Skin of body (tissue), 2 donors: ENCODE data around the gene PSTK. TPM values are rescaled to one million over a fixed set of nuclear protein-coding genes. Genes with fewer than 3 reads are reported as not detected.

ENCODE experiments used
- DNase-seq: peaks from one replicate; lab custom pipeline; 2025; lab: John Stamatoyannopoulos, UW
- total RNA-seq: library from RNA; depleted of rRNA; stranded (reverse); fragments of >200 nt; gene quantifications from one replicate; pipeline ENCODE4 v1.2.3, GENCODE V29; 2014

Gene PSTK
- 4.1 TPM for total RNA-seq

GRCh38 chr10:122980209-122981065 is at the start of gene PSTK:
Gene PSTK, plus strand, starts transcription at chr10:122980401. Its CDS starts 79 bp downstream, at chr10:122980480.
- DNase-seq: peak; percentile 92

GRCh38 chr10:122931088-122931906 is 48.9 kb upstream of the PSTK start:
- no peak for DNase-seq

- DNase-seq: no peak
These were observed 40.9 kb upstream of the PSTK start for GRCh38 chr10:122939133-122939855.

GRCh38 chr10:122939856-122940543 is 40.2 kb upstream of the PSTK start:
- no peak for DNase-seq

- no peak for DNase-seq
These were observed 30.9 kb upstream of the PSTK start for GRCh38 chr10:122949296-122949695.

- DNase-seq: peak; percentile 99
These were observed 26.1 kb upstream of the PSTK start, which contains the start of gene C10orf88 for GRCh38 chr10:122953902-122954730. Gene C10orf88, minus strand, starts transcription at chr10:122954227. Its CDS starts 49 bp downstream, at chr10:122954178.

- no peak for DNase-seq
These were observed 25.5 kb upstream of the PSTK start for GRCh38 chr10:122954731-122955050.

- DNase-seq: no peak
These were observed 24.3 kb upstream of the PSTK start for GRCh38 chr10:122955892-122956291.

- DNase-seq: no peak
These were observed 22.7 kb upstream of the PSTK start for GRCh38 chr10:122957474-122957873.

- no peak for DNase-seq
These were observed 17.8 kb upstream of the PSTK start for GRCh38 chr10:122962405-122962804.

- DNase-seq: no peak
These were observed 13.3 kb upstream of the PSTK start for GRCh38 chr10:122966879-122967278.

- no peak for DNase-seq
These were observed 11.5 kb upstream of the PSTK start for GRCh38 chr10:122968698-122969097.

GRCh38 chr10:122974023-122974422 is 6.2 kb upstream of the PSTK start:
- DNase-seq: no peak

- DNase-seq: no peak
These were observed 5.6 kb upstream of the PSTK start for GRCh38 chr10:122974543-122975064.

GRCh38 chr10:122981066-122981464 is 864 bp downstream of the PSTK start:
- peak; percentile 34 for DNase-seq

- no peak for DNase-seq
These were observed 3.7 kb downstream of the PSTK start for GRCh38 chr10:122983898-122984297.

- DNase-seq: no peak
These were observed 4.5 kb downstream of the PSTK start for GRCh38 chr10:122984708-122985107.

GRCh38 chr10:122986335-122986734 is 6.1 kb downstream of the PSTK start:
- DNase-seq: no peak

GRCh38 chr10:122988501-122988900 is 8.3 kb downstream of the PSTK start:
- DNase-seq: no peak

- DNase-seq: no peak
These were observed 10.1 kb downstream of the PSTK start for GRCh38 chr10:122990278-122990677.
